ENCODE data around the gene ELFN2.
"Not testable (repeated sequence)": the region's sequence is repeated elsewhere in the genome, so short reads cannot be mapped to it uniquely, and the experiment has no call there.

ELFN2 gene, protein sequence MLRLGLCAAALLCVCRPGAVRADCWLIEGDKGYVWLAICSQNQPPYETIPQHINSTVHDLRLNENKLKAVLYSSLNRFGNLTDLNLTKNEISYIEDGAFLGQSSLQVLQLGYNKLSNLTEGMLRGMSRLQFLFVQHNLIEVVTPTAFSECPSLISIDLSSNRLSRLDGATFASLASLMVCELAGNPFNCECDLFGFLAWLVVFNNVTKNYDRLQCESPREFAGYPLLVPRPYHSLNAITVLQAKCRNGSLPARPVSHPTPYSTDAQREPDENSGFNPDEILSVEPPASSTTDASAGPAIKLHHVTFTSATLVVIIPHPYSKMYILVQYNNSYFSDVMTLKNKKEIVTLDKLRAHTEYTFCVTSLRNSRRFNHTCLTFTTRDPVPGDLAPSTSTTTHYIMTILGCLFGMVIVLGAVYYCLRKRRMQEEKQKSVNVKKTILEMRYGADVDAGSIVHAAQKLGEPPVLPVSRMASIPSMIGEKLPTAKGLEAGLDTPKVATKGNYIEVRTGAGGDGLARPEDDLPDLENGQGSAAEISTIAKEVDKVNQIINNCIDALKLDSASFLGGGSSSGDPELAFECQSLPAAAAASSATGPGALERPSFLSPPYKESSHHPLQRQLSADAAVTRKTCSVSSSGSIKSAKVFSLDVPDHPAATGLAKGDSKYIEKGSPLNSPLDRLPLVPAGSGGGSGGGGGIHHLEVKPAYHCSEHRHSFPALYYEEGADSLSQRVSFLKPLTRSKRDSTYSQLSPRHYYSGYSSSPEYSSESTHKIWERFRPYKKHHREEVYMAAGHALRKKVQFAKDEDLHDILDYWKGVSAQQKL

GRCh38 chr22:37427135-37427710, at the start of gene ELFN2:
Gene ELFN2, minus strand, starts transcription at chr22:37427479. Its CDS starts 51,945 bp downstream, at chr22:37375534.
- DNase-seq (ENCODE audit: low read depth in 2 of 2) = no peak

- DNase-seq (ENCODE audit: low read depth in 2 of 2) = no peak
Measured at GRCh38 chr22:37476389-37477329, 49.4 kb upstream of the ELFN2 start.

- no peak for DNase-seq (ENCODE audit: low read depth in 2 of 2)
Measured at GRCh38 chr22:37474447-37475090, 47.3 kb upstream of the ELFN2 start.

- DNase-seq (ENCODE audit: low read depth in 2 of 2) = no peak
Measured at GRCh38 chr22:37473437-37473946, 46.2 kb upstream of the ELFN2 start.

DNA sequence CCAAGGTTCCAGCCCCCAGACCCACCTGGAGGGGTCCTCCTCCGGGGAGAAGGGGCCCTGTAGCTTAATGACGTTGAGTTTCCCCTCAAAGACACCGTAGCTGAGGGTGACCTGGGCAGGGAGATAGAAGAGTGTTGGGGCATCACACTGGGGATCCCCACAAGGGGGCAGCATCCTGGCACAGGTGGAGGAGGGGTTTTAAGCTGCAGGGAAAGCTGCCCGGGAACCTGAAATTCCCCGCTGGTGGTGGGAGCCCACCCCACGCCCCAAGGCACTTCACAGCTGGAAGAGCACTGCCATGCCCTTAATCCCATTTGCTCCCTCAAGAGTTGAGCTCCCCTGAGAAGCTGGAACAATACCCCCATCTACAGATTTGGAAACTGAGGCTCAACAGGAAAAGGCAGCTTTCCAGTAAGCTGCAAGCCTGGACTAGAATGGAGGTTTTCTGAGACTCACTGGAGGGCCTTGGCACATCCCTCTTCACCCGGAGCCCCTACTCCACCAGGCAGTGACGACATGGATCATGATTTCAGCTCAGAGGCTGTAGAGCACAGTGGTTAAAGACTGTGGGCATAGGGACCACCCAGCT, 45.2 kb upstream of the ELFN2 start:
- DNase-seq (ENCODE audit: low read depth in 2 of 2) = peak; percentile 24 to 37

GRCh38 chr22:37471727-37472417, 44.6 kb upstream of the ELFN2 start:
- no peak for DNase-seq (ENCODE audit: low read depth in 2 of 2)

GRCh38 chr22:37470087-37470445, 42.8 kb upstream of the ELFN2 start:
- DNase-seq (ENCODE audit: low read depth in 2 of 2) = no peak

- DNase-seq (ENCODE audit: low read depth in 2 of 2) = no peak
Measured at GRCh38 chr22:37469416-37470086, 42.3 kb upstream of the ELFN2 start.

DNA sequence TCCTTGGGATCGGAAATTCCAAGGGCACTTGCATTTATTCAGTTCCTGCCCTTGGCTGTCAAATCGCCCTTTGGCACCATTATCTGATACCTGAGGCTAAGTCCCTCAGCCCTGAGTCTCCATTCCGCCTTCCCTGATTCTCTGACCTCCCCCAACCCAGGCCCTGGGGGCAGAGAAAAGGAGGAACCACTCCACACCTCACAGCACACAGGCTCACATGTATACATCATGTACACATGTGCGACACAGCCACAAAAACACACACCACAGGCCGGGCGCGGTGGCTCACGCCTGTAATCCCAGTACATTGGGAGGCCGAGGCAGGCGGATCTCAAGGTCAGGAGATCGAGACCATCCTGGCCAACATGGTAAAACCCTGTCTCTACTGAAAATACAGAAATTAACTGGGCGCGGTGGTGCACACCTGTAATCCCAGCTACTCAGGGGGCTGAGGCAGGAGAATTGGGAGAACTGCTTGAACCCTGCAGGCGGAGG, 41.0 kb upstream of the ELFN2 start:
- DNase-seq (ENCODE audit: low read depth in 2 of 2) = not testable (repeated sequence)

- DNase-seq (ENCODE audit: low read depth in 2 of 2) = no peak
Measured at GRCh38 chr22:37467391-37467955, 40.2 kb upstream of the ELFN2 start.

GRCh38 chr22:37464181-37464580, 36.9 kb upstream of the ELFN2 start:
- no peak for DNase-seq (ENCODE audit: low read depth in 2 of 2)

DNA sequence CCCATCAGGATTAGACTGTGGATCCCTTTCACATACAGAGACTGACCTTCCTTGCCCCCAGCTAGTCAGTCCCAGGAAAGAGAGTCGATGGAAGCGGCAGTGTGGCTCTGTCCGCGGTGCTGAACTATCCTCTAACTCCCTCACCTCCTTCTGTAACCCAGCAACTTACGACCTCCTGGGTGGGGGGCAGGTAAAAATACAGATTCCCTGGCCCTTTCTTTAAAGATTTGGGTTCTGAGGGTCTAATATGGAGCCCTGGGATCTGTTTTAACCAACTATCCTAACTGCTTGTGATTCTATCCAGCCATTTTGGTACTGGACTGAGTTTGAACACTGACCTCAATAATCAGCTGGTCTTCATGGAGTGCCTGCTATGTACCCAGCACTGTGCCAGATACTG, 35.7 kb upstream of the ELFN2 start:
- no peak for DNase-seq (ENCODE audit: low read depth in 2 of 2)

DNA sequence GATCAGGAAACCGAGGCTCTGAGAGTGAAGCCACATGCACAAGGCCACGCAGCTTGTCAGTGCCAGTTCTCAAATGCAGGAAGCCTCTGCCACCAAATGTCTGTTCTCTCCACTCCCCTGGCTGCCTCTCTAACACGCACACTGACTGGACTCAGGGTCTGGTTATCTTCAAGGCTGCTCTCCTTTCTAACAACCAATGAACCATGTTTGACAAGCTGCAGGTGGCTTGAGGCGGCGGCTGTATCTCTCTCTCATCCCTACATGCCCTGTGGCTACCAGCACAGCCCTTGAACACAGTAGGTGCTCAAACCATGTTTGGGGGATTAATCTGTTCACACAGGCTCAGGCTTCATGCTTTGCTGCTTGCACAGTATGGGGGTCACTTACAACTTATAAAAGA, 35.2 kb upstream of the ELFN2 start:
- no peak for DNase-seq (ENCODE audit: low read depth in 2 of 2)

DNA sequence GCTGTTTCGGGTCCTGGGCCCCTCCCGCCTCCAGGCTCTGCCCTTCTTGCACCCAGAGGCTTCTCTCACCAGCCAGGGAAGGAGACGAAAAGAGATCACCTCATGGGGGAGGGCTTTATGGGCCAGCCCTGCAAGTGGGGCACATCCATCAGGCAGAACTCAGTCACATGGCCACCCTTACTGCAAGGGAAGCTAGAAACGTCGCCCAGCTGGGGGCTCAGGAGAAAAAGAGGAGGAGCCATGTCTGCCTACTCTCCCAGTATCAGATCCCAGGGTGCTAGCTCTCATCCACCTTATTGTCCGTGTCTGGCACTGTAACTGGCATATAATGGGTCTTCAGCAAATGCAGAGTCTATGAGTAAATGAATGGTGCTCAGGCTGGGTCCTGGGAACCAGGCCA, 34.7 kb upstream of the ELFN2 start:
- DNase-seq (ENCODE audit: low read depth in 2 of 2) = no peak

DNA sequence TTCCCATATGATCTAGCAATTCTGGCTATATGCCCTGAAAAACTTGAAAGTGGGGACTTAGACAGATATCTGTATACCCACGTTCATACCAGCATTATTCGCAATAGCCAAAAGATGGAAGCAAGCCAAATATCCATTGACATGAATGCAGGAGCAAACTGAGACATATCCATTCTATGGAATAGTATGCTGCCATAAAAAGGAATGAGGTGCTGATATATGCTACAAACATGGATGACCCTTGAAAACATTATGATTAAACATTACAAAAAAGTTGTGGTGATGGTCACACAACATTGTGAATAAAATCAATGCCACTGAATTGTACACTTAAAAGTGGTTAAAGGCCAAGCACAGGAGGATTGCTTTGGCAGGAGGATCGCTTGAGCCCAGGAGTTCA, 33.4 kb upstream of the ELFN2 start:
- no peak for DNase-seq (ENCODE audit: low read depth in 2 of 2)

DNA sequence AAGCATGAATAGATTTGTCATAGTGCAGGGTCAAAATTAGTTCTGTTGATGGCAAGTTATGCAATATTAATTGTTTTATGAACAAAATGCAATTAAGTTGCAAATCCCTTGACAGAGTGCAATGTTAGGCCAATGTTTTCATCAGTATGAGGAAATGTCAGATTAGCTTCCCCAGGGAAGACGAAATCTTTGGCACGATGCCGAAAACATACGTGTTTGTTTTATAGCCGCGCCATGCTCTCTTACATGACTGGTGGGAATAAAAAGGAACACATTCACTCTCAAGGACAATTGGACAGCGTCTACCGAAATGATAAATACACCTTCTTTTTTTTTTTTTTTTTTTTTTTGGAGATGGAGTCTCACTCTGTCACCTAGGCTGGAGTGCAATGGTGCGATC, 31.9 kb upstream of the ELFN2 start:
- no peak for DNase-seq (ENCODE audit: low read depth in 2 of 2)

GRCh38 chr22:37457093-37457893, 30.0 kb upstream of the ELFN2 start:
- DNase-seq (ENCODE audit: low read depth in 2 of 2) = peak; percentile 81 to 83

DNA sequence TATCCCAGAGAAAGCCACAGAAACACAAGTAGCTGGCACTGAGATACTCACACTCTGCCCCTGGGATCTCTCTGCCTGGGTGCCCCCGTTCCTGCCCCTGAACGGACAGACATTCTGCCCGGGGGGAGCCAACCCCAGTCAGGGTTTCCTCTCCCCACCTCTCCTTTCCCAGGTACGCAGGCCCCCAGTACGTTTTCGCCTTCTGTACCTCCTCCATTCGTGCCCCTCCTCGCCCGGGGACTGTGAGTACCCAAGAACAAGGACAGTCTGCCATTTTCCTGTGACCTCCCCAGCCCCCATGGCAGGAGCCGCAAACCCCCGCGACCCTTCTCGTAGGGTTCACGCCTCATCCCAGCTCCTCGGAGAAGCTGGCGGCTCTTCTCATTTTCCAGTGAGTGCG, 29.1 kb upstream of the ELFN2 start:
- DNase-seq (ENCODE audit: low read depth in 2 of 2) = no peak

All from stimulated activated CD4-positive, alpha-beta T cell treated with anti-CD3 and anti-CD28 coated beads, Interleukin-1b, Interleukin-23, amount 100 ng/mL, for 4 hours (primary cell).